Ishikawa (cell line): ENCODE measurements around the gene CAMP.

Source experiments
- EGR1 ChIP-seq: IDR thresholded peaks from 2 replicates; pipeline ENCODE4 v1.6.1; 2012
- EP300 ChIP-seq: IDR thresholded peaks from 2 replicates; pipeline ENCODE4 v1.6.1; 2012; ENCODE audit warnings: borderline replicate concordance
- FOXM1 ChIP-seq: IDR thresholded peaks from 2 replicates; pipeline ENCODE4 v1.6.1; 2012; ENCODE audit warnings: low read depth, borderline replicate concordance
- NFIC ChIP-seq: IDR thresholded peaks from 2 replicates; pipeline ENCODE4 v1.6.1; 2012
- YY1 ChIP-seq: IDR thresholded peaks from 2 replicates; pipeline ENCODE4 v1.6.1; 2012; ENCODE audit warnings: low read depth
- TF ChIP-seq, protein P1 (sequence below): IDR thresholded peaks from 2 replicates; pipeline ENCODE4 v1.6.1; 2012; ENCODE audit warnings: low read depth, mild to moderate bottlenecking

DNA sequence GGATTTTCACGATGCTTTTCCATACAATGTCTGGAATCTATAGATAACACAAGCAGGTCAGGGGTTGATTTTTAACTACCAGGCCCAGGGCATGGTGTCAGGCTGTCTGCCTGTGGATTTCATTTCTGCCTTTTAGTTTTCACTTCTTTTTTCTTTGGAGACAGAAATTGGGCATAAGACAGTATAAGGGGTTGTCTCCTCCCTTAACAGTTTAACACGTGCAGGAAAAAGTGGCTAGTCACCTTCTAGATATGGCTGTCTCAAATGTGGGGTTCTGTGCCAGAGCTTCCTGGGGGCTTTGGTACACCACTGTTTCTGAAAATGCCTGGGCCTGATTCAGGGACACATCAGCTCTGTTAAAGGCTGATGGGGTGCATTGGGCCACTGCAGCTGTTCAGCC lies 10.2 kb downstream of the CAMP start:
- TF ChIP-seq FOXM1 (no peak), EP300 (no peak), YY1 (no peak), NFIC (no peak), EGR1 (no peak)
- TF ChIP-seq, protein P1, sequence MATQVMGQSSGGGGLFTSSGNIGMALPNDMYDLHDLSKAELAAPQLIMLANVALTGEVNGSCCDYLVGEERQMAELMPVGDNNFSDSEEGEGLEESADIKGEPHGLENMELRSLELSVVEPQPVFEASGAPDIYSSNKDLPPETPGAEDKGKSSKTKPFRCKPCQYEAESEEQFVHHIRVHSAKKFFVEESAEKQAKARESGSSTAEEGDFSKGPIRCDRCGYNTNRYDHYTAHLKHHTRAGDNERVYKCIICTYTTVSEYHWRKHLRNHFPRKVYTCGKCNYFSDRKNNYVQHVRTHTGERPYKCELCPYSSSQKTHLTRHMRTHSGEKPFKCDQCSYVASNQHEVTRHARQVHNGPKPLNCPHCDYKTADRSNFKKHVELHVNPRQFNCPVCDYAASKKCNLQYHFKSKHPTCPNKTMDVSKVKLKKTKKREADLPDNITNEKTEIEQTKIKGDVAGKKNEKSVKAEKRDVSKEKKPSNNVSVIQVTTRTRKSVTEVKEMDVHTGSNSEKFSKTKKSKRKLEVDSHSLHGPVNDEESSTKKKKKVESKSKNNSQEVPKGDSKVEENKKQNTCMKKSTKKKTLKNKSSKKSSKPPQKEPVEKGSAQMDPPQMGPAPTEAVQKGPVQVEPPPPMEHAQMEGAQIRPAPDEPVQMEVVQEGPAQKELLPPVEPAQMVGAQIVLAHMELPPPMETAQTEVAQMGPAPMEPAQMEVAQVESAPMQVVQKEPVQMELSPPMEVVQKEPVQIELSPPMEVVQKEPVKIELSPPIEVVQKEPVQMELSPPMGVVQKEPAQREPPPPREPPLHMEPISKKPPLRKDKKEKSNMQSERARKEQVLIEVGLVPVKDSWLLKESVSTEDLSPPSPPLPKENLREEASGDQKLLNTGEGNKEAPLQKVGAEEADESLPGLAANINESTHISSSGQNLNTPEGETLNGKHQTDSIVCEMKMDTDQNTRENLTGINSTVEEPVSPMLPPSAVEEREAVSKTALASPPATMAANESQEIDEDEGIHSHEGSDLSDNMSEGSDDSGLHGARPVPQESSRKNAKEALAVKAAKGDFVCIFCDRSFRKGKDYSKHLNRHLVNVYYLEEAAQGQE, result no peak
